Stimulated activated naive B cell treated with anti-CD40 and anti-IgM and Interleukin-4, amounts not matched to agents 10 μg/mL and 1 μg/mL and 100 μg/mL, for 72 hours (primary cell): ENCODE results near the gene MRPL4.
"Not testable (repeated sequence)": the region's sequence is repeated elsewhere in the genome, so short reads cannot be mapped to it uniquely, and the experiment has no call there.

Experiments used
- ATAC-seq, 2 donors: fragments of 150-1000 bp; cut with Tn5 transposase; replicated peaks; 2 replicates each; pipeline ENCODE4 v1.10.0; 2021; ENCODE audit warnings: moderate library complexity in 1 of 2
- DNase-seq: peaks from one replicate; pipeline ENCODE4 v3.0.0; 2021
- H3K27ac Mint-ChIP-seq: one replicate; pipeline ENCODE4 v1.8.0; 2022; ENCODE audit warnings: mild to moderate bottlenecking, mixed read lengths
- H3K27me3 Mint-ChIP-seq, 2 donors: one replicate each; pipeline ENCODE4 v1.8.0; 2022; ENCODE audit warnings: mixed read lengths in 2 of 2
- H3K36me3 Mint-ChIP-seq, 2 donors: one replicate each; pipeline ENCODE4 v1.8.0; 2022; ENCODE audit warnings: mixed read lengths in 2 of 2, mild to moderate bottlenecking in 1 of 2
- H3K4me1 Mint-ChIP-seq, 2 donors: one replicate each; pipeline ENCODE4 v1.8.0; 2022; ENCODE audit warnings: mixed read lengths in 2 of 2, mild to moderate bottlenecking in 1 of 2
- H3K4me3 Mint-ChIP-seq, 2 donors: one replicate each; pipeline ENCODE4 v1.8.0; 2022; ENCODE audit warnings: mild to moderate bottlenecking in 2 of 2, mixed read lengths in 2 of 2, moderate library complexity in 1 of 2
- H3K9me3 Mint-ChIP-seq, 2 donors: one replicate each; pipeline ENCODE4 v1.8.0; 2022; ENCODE audit warnings: mixed read lengths in 2 of 2, mild to moderate bottlenecking in 1 of 2

MRPL4 gene

DNA sequence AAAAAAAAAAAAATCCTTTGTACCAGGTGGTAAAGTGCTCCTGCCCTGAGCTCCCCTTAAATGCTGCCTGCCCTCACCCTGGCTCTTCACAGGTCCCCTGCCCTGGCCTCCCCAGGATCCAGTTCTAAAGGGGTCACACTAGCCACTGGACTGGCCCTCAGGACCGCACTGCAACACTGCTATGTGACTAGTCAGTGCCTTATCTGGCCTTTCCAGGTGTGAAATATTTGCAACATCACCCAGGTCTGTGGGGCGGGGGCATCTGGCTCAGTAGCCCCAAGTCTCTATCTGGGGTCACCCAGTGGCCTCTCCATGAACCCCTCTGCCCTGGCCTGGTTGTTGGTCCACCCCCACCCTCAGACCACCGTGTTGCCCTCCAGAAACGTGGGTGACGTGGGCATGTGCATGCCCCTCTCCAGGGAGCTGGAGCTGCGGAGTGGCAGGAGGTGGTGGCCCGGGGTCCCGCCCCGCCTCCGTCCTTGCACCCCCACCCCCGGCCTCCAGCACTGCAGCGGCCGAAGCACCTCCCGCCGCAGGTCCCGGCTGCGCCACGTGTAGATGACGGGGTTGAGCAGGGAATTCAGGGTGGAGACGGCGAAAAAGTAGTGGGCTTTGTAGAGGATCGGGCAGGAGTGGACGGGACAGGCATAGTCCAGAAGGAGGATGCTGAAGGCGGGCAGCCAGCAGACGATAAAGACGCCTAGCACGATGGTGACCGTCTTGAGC, 28.4 kb upstream of the MRPL4 start:
- peaks cover 12 to 27% of the 10 kb centered on the region in 2 donors for H3K4me1 Mint-ChIP-seq
- DNase-seq (no peak), ATAC-seq (no peak)
- no peak overlapping the region for H3K27ac Mint-ChIP-seq
- H3K4me3 Mint-ChIP-seq = no peak overlapping the region
- no peaks in the 10 kb centered on the region for H3K27me3 Mint-ChIP-seq
- H3K36me3 Mint-ChIP-seq = peaks cover 14 to 15% of the 10 kb centered on the region in 2 donors
- H3K9me3 Mint-ChIP-seq = no peaks in the 10 kb centered on the region

DNA sequence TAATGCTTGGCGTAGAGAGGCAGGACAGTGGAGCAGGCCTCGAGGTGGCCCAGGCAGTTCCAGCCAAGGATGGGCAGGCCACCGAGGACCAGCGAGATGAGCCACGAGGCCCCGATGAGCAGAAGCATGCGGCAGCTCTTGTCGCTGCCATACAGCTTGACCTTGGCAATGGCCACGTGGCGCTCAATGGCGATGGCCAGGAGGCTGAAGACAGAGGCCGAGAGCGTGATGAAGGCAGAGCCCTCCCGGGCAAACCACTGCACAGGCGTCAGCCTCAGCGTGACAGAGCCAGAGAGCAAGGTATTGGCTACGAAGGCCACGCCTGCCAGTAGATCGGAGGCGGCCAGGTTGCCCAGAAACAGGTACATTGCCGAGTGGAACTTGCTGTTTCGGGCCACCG, 27.7 kb upstream of the MRPL4 start:
- no peak for ATAC-seq
- peaks cover 15 to 30% of the 10 kb centered on the region in 2 donors for H3K4me1 Mint-ChIP-seq
- H3K27me3 Mint-ChIP-seq = no peaks in the 10 kb centered on the region
- no peaks in the 10 kb centered on the region for H3K9me3 Mint-ChIP-seq
- H3K36me3 Mint-ChIP-seq = peaks cover 14 to 15% of the 10 kb centered on the region in 2 donors
- DNase-seq = no peak
- no peak overlapping the region for H3K4me3 Mint-ChIP-seq
- H3K27ac Mint-ChIP-seq = no peak overlapping the region

DNA sequence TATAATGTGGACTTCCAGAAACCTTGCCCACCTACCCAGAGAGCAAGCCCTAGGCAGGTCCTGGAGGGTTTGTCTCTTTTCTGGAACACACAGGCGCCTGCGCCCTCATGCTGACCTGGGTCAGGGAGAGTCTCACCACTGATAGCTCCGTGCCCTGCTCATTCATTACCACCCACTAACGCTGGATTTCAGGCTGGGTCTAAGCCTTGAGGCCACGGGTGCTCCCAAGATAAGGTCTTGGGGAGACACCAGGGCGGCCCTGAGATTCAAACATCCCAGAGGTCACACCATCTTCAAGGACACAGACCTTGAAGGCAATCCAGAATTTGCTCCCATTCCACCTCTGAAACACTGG, 26.0 kb upstream of the MRPL4 start:
- no peak for DNase-seq
- Mint-ChIP-seq H3K4me3 (no peak overlapping the region), H3K9me3 (no peaks in the 10 kb centered on the region), H3K27ac (no peak overlapping the region), H3K4me1 (peaks cover 16 to 41% of the 10 kb centered on the region in 2 donors), H3K36me3 (peaks cover 14 to 15% of the 10 kb centered on the region in 2 donors), H3K27me3 (no peaks in the 10 kb centered on the region)
- ATAC-seq = no peak

DNA sequence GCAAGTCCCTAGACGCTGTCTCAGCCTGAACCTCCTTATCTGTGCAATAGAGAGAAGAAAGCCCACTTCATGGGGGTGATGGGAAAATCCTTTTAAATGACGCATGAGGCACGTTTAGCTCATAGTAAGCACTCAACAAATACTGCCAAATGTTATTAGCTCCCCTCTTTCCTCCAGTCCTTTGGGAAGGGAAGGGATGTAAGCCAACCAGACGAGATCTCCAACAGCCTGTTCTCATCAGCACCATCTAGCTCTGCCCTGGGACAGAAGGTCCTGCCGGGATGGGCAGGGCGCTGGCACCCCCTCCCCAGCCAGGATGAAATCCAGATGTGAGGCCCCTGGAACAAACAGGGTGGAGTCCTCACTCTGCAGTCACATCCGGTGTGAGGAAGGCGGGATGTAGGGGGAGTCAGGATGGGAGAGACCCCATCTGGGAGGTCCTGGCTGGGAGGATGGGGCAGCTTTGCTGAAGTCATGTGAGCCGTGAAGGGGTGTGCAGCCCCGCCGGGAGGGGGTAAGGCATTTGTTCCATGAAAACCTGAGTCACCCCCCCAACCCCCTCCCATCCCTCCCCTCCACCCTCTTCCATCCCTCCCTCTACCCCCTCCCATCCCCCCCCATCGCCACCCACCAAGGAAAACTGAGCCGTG, 25.5 kb upstream of the MRPL4 start:
- Mint-ChIP-seq H3K36me3 (peaks cover 14 to 15% of the 10 kb centered on the region in 2 donors), H3K4me3 (no peak overlapping the region), H3K27ac (no peak overlapping the region), H3K9me3 (no peaks in the 10 kb centered on the region), H3K4me1 (peaks cover 16 to 39% of the 10 kb centered on the region in 2 donors), H3K27me3 (no peaks in the 10 kb centered on the region)
- no peak for ATAC-seq
- DNase-seq = no peak

DNA sequence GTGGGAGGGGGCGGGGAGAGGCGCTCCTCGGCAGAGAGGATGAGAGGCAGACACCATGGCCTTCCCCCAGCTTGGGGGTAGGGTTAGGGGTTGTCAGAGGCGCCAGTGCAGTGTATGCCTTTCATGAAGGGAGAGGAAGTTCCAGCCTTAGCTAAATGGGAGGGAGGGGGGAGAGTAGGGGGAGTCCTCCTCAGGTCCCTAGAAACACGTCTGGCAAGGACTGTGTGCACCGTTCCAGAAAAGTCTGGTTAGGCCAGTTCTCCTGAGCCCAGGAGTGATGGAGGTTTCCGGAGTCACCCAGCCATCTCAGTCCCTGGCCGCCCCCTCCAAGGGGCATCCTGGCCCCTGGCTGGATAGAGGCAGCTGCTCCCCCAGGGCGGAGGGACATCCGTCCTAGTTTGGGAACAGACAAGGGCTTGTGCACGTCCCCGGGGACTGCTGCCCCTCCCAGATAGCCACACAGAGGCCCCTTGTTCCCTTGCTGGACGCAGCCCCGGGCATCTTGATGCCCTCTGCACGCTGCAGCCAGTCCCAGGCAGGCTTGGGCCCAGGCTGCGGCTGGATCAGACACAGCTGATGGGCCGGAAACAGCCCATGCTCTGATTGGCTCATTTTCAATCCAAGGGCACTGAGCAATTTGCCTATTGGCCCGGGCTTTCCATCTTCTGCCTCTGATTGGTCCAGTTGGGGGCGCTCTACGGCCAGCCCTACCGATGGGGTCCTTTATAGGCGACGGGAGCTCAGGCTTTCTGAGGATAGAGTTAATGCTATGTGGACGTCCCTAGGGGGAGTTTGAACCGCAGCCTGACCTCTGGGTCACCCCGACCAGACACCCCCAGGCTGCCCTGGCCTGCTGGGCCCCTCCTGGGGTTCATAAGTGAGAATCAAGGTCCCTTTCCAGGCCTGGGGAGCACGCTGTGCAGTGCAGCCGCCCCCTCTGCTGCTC, 24.7 kb upstream of the MRPL4 start:
- DNase-seq (no peak), ATAC-seq (no peak)
- Mint-ChIP-seq H3K27ac (no peak overlapping the region), H3K4me1 (peaks cover 20 to 43% of the 10 kb centered on the region in 2 donors), H3K27me3 (no peaks in the 10 kb centered on the region), H3K4me3 (no peak overlapping the region), H3K9me3 (no peaks in the 10 kb centered on the region), H3K36me3 (peaks cover 12 to 14% of the 10 kb centered on the region in 2 donors)

DNA sequence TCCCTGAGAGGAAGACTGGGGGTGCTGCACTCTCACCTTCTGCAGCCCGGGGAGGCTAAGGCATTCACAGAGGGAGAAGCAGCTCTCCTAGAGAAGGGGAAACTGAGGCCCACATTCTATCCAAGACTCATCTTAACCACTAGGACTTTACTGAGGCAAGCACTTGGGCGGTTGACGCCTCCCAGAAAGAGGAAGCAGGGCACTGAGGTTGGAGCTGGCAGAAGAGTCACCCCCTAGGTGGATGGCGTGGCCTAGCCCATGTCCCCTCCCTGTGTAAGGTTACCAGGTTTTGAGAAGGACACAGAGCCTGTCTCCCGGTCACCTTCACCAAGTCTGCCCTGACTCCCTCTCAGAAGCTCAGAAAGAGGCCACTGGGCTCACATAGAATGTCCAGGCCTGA, 23.6 kb upstream of the MRPL4 start:
- no peaks in the 10 kb centered on the region for H3K9me3 Mint-ChIP-seq
- no peak overlapping the region for H3K4me3 Mint-ChIP-seq
- H3K36me3 Mint-ChIP-seq = peaks cover 8 to 9% of the 10 kb centered on the region in 2 donors
- no peak overlapping the region for H3K27ac Mint-ChIP-seq
- no peak for DNase-seq
- H3K4me1 Mint-ChIP-seq = peaks cover 20 to 43% of the 10 kb centered on the region in 2 donors
- peak; percentile 23 to 24 for ATAC-seq
- no peaks in the 10 kb centered on the region for H3K27me3 Mint-ChIP-seq

DNA sequence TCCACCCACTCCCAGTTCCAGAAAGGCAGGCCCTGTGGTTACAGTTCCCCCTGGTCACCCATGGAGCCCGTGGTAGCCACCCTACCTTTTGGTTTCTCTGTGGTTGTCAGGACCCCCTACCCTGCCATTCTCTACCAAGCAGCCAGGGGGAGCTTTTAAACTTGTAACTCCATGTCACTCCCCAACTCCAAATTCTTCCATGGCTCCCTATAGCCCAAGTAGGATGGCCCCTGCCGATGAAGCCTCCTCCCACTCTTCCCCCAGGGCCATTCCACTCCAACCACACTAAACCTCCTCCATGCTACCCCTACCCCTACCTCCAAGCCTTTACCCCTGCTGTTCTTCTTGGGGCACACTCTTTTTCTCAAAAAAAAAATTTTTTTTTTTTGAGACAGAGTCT, 23.1 kb upstream of the MRPL4 start:
- peaks cover 20 to 43% of the 10 kb centered on the region in 2 donors for H3K4me1 Mint-ChIP-seq
- DNase-seq (no peak), ATAC-seq (peak; percentile 11 to 19)
- peak overlapping the region; percentile 1 to 94 for H3K4me3 Mint-ChIP-seq
- peaks cover 5% of the 10 kb centered on the region in 2 donors for H3K36me3 Mint-ChIP-seq
- H3K27ac Mint-ChIP-seq = peak overlapping the region; percentile 77
- no peaks in the 10 kb centered on the region for H3K27me3 Mint-ChIP-seq
- no peaks in the 10 kb centered on the region for H3K9me3 Mint-ChIP-seq

DNA sequence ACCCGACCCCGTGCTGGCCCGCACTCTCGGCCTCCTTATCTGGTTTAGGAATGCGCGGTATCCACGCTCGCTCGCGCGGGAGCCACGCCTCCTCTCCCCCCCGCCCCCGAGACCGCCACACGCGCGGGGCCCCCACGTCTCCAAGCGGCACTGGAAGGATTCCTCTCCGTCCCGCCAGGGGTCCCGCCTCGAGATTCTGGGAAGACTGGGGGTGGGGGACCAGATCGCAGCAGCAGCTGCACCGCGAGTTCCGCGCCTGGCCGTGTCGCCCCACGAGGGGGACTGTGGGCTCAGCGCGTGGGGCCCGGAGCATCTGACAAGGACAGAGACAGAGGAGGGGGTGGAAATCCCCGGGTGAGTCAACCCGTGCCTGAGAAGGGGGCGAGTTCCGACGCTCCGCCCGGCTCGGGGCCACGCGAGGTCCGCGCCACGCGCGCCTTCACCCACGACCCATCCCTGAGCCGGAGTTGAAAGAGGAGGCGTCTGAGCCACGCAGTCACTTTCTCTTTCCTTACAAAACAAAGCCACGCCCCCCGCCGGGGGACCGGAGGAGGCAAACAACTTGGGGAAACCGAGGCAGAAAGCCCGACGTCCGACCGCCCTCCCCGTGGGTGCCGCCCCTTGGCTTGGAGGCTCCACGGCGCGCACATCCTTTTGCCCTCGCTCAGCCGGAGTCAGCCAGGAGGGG, 21.7 kb upstream of the MRPL4 start:
- DNase-seq (peak; percentile 46), ATAC-seq (peak; percentile 45 to 54)
- H3K27me3 Mint-ChIP-seq = no peaks in the 10 kb centered on the region
- H3K4me3 Mint-ChIP-seq = peak overlapping the region; percentile 84 to 94
- no peaks in the 10 kb centered on the region for H3K9me3 Mint-ChIP-seq
- no peaks in the 10 kb centered on the region for H3K36me3 Mint-ChIP-seq
- H3K4me1 Mint-ChIP-seq = peaks cover 24 to 49% of the 10 kb centered on the region in 2 donors
- H3K27ac Mint-ChIP-seq = peak overlapping the region; percentile 88

DNA sequence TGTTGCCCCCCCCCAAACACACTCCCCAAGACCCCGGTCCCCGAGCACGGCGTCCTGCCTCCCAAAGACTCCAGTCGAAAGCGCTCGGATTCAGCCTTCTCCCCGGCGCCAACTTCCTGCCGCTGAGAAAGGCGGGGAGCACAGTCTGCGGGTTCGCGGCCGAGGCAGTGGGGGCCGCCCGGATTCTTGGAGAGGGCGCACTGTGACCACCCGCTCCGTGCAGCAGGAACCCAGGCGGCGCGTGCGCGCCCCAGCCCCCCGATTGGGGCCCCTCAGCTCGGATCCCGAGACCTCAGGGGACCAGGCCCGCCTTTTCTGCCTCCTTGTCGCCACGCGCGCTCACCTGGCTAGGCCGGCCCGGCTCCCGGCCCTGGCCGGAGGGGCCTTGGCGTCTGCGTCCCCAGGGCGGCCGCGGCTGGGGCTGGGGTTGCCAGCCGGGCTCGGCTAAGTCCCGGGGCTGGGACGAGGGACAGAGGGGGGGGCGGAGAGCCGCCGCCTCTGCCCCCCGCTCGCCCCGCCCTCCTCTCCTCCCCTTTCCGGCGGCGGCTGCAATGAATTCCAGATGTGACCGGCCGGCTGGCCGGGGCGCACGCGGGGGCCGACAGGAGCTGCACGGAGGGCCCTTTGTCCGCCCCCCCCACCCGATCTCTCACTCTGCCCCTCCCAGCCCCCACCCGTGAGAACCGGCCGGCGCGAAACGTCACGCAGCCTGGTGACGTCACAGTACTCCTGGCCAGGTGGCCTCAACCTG, 21.0 kb upstream of the MRPL4 start, which contains the start of gene S1PR2:
Gene S1PR2 (minus strand): TSS at position 471 of the 751 bp plus-strand sequence. CDS start 6,426 bp downstream, outside the sequence.
- Mint-ChIP-seq H3K27me3 (no peaks in the 10 kb centered on the region), H3K36me3 (no peaks in the 10 kb centered on the region), H3K9me3 (no peaks in the 10 kb centered on the region), H3K4me3 (peak within 1 kb of the TSS; percentile 84 to 94), H3K4me1 (peaks cover 27 to 56% of the 10 kb centered on the region in 2 donors), H3K27ac (peak within 1 kb of the TSS; percentile 88)
- DNase-seq (peak; percentile 63), ATAC-seq (peak; percentile 38 to 41)

DNA sequence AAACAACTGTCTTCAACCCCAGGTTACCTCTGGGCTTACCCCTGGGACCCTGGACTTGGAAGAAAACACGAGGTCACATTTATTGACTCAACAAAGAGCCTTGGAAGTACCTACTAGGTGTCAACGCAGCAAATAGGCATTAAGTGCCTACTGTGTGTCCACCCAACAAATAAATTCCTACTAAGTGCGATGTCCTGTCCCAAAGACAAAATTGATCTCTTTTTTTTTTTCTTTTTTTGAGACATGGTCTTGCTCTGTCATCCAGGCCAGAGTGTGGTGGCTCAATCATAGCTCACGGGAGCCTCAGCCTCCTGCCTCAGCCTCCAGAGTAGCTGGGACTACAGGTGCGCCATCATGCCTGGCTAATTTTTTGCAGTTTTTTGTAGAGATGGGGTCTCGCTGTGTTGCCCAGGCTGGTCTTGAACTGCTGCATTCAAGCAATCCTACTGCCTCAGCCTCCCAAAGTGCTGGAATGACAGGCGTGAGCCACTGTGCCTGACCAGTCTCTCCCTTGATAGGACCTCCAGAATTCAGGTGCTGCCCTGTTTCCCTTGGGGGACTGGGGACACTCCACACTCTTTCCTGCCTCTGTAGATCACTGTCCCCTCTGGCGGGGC, 20.3 kb upstream of the MRPL4 start:
- Mint-ChIP-seq H3K27ac (peak overlapping the region; percentile 81), H3K27me3 (no peaks in the 10 kb centered on the region), H3K4me1 (peaks cover 32 to 63% of the 10 kb centered on the region in 2 donors), H3K4me3 (peak overlapping the region; percentile 84 to 94), H3K36me3 (peaks cover 2 to 3% of the 10 kb centered on the region in 2 donors), H3K9me3 (peaks cover 0 to 1% of the 10 kb centered on the region in 2 donors)
- no peak for DNase-seq
- ATAC-seq = no peak

DNA sequence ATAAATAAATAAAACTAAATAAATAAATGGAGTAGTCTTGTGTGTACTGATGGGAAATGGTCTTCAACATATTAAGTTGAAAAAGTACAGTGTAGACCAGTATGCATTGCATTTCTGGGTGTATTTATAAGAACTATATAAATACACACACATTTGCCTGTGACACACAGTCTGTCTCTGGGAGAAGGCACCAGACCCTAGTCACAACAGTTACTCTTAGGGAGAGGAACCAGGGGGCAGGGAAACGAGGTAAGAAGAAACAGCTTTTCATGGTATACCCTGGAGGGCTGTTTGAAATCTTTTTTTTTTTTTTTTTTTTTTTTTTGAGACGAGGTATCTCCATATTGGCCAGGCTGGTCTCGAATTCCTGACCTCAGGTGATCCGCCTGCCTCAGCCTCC, 18.1 kb upstream of the MRPL4 start:
- H3K36me3 Mint-ChIP-seq = peaks cover 2 to 8% of the 10 kb centered on the region in 2 donors
- DNase-seq = no peak
- no peak for ATAC-seq
- no peak overlapping the region for H3K4me3 Mint-ChIP-seq
- no peaks in the 10 kb centered on the region for H3K27me3 Mint-ChIP-seq
- H3K4me1 Mint-ChIP-seq = peaks cover 35 to 72% of the 10 kb centered on the region in 2 donors
- H3K27ac Mint-ChIP-seq = no peak overlapping the region
- peaks cover 0 to 1% of the 10 kb centered on the region in 2 donors for H3K9me3 Mint-ChIP-seq

DNA sequence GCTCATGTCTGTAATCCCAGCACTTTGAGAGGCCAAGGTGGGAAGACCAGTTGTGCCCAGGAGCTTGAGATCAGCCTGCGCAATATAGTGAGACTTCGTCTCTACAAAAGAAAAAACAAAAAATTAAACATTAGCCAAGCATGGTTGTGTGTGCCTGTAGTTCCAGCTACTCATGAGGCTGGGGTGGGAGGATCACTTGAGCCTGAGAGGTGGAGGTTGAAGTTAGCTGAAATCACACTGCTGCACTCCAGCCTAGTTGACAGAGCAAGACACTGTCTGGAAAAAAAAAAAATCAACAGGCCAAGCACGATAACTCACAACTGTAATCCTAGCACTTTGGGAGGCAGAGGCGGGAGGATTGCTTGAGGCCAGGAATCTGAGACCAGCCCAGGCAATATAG, 17.0 kb upstream of the MRPL4 start:
- Mint-ChIP-seq H3K4me1 (peaks cover 28 to 70% of the 10 kb centered on the region in 2 donors), H3K9me3 (peaks cover 0 to 1% of the 10 kb centered on the region in 2 donors), H3K36me3 (peaks cover 2 to 8% of the 10 kb centered on the region in 2 donors), H3K4me3 (no peak overlapping the region), H3K27ac (peak overlapping the region; percentile 3), H3K27me3 (no peaks in the 10 kb centered on the region)
- DNase-seq = no peak
- ATAC-seq = no peak

DNA sequence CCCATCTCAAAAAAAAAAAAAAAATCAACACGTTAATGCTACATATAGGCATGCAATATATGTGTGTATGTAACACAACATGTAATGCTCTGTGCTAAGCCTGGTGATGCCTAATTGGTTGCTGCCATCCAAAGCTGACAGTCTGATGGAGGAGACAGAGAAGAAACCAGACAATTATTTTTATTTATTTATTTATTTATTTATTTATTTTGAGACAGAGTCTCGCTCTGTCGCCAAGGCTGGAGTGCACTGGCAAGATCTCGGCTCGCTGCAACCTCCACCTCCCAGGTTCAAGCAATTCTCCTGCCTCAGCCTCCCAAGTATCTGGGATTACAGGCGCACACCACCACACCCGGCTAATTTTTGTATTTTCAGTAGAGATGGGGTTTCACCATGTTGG, 16.6 kb upstream of the MRPL4 start:
- H3K4me3 Mint-ChIP-seq, H3K36me3 Mint-ChIP-seq, ATAC-seq, DNase-seq, H3K27me3 Mint-ChIP-seq, H3K9me3 Mint-ChIP-seq: not testable (repeated sequence)
- peaks cover 28 to 69% of the 10 kb centered on the region in 2 donors for H3K4me1 Mint-ChIP-seq
- peak overlapping the region; percentile 100 for H3K27ac Mint-ChIP-seq
